KMS-11 (cell line): ENCODE data around the gene ZNF793.

Source experiments
- H2AFZ ChIP-seq: fragments of 200-600 bp; sonication (generic); 2 replicates; pipeline ENCODE4 v1.6.1; 2016; ENCODE audit warnings: antibody characterized with exemption, mixed run types, low read depth
- H3K27ac ChIP-seq: fragments of 200-600 bp; sonication (generic); 2 replicates; pipeline ENCODE4 v1.6.1; 2016; ENCODE audit warnings: mild to moderate bottlenecking, mixed run types
- H3K27me3 ChIP-seq: fragments of 200-600 bp; sonication (generic); 2 replicates; pipeline ENCODE4 v1.6.1; 2017; ENCODE audit warnings: mild to moderate bottlenecking, low read depth, mixed run types, moderate library complexity; ENCODE audit not compliant: insufficient read depth
- H3K36me3 ChIP-seq: fragments of 200-600 bp; sonication (generic); 2 replicates; pipeline ENCODE4 v1.6.1; 2017; ENCODE audit warnings: mild to moderate bottlenecking, mixed run types; ENCODE audit not compliant: insufficient read depth
- H3K4me1 ChIP-seq: fragments of 200-600 bp; sonication (generic); 2 replicates; pipeline ENCODE4 v1.6.1; 2016; ENCODE audit warnings: mild to moderate bottlenecking, low read depth, mixed run types; ENCODE audit not compliant: poor library complexity, severe bottlenecking
- H3K4me2 ChIP-seq: fragments of 200-600 bp; sonication (generic); 2 replicates; pipeline ENCODE4 v1.7.0; 2016; ENCODE audit warnings: mild to moderate bottlenecking, mixed run types
- H3K4me3 ChIP-seq: fragments of 200-600 bp; sonication (generic); IDR thresholded peaks from 2 replicates; pipeline ENCODE4 v1.6.1; 2017; ENCODE audit warnings: low read depth, low read length, mixed read lengths; ENCODE audit not compliant: insufficient read depth
- H3K79me2 ChIP-seq: fragments of 200-600 bp; sonication (generic); 2 replicates; pipeline ENCODE4 v1.6.1; 2016; ENCODE audit warnings: low read depth, mixed run types; ENCODE audit not compliant: insufficient read depth
- H3K9ac ChIP-seq: fragments of 200-600 bp; sonication (generic); 2 replicates; pipeline ENCODE4 v1.6.1; 2016; ENCODE audit warnings: mild to moderate bottlenecking, mixed run types
- H4K20me1 ChIP-seq: fragments of 200-600 bp; sonication (generic); 2 replicates; pipeline ENCODE4 v1.6.1; 2016; ENCODE audit warnings: mild to moderate bottlenecking, mixed run types; ENCODE audit not compliant: insufficient read depth
- TF ChIP-seq, protein P1 (sequence below): fragments of 200-600 bp; sonication (generic); conservative IDR thresholded peaks from 2 replicates; pipeline ENCODE4 v1.6.1; 2017; ENCODE audit warnings: low read depth, mild to moderate bottlenecking, antibody characterized with exemption, low read length, moderate library complexity, mixed read lengths

Gene ZNF793

DNA sequence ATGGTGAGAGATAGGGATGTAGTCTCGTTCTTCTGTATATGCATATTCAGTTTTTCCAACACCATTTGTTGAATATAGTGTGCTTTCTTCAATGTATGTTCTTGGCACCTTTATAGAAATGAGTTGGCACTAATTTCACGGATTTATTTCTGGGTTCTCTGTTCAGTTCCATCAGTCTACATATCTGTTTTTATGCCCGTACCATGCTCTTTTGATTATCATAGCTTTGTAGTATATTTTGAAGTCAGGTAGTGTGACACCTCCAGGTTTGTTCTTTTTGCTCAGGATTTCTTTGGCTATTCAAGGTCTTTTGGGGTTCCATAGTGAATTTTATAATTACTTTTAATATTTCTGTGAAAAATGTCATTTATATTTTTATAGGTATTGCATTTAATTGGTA is 14.5 kb upstream of the ZNF793 start:
- no peak overlapping the region for H3K4me3 ChIP-seq
- TF ChIP-seq, protein P1, sequence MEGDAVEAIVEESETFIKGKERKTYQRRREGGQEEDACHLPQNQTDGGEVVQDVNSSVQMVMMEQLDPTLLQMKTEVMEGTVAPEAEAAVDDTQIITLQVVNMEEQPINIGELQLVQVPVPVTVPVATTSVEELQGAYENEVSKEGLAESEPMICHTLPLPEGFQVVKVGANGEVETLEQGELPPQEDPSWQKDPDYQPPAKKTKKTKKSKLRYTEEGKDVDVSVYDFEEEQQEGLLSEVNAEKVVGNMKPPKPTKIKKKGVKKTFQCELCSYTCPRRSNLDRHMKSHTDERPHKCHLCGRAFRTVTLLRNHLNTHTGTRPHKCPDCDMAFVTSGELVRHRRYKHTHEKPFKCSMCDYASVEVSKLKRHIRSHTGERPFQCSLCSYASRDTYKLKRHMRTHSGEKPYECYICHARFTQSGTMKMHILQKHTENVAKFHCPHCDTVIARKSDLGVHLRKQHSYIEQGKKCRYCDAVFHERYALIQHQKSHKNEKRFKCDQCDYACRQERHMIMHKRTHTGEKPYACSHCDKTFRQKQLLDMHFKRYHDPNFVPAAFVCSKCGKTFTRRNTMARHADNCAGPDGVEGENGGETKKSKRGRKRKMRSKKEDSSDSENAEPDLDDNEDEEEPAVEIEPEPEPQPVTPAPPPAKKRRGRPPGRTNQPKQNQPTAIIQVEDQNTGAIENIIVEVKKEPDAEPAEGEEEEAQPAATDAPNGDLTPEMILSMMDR, result no peak
- no peaks in the 10 kb centered on the region for H3K4me1 ChIP-seq
- no peaks in the 10 kb centered on the region for H3K27me3 ChIP-seq
- no peak overlapping the region for H3K9ac ChIP-seq
- no peaks in the 10 kb centered on the region for H3K79me2 ChIP-seq
- H4K20me1 ChIP-seq, result no peaks in the 10 kb centered on the region
- H3K4me2 ChIP-seq, result no peak overlapping the region
- H3K27ac ChIP-seq, result no peak overlapping the region
- no peak overlapping the region for H2AFZ ChIP-seq
- H3K36me3 ChIP-seq, result no peaks in the 10 kb centered on the region

DNA sequence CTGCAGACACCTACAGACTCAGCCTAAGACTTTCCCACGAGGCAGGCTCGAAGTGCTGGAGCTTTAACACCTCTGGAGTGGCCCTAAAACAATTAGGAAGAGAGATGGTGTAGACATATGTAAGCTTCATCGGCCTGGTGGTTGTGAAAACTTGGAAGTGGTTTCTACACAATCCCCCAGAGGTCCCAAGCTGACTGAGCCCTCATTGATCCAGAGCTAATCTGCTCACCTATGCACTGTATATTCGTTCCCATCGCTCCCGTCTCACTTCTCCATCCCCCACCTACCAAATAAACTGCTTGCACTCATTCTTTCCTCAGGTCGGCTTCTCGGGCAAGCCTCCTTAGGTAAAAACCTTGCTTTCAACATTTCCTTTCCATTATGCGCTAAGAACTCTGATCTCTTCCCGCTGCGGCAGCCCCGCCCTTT is 767 bp upstream of the ZNF793 start:
- no peaks in the 10 kb centered on the region for H3K36me3 ChIP-seq
- H2AFZ ChIP-seq, result no peak overlapping the region
- no peaks in the 10 kb centered on the region for H4K20me1 ChIP-seq
- H3K9ac ChIP-seq, result no peak overlapping the region
- TF ChIP-seq, protein P1, result no peak
- H3K27ac ChIP-seq, result no peak overlapping the region
- H3K4me2 ChIP-seq, result no peak overlapping the region
- H3K79me2 ChIP-seq, result no peaks in the 10 kb centered on the region
- no peaks in the 10 kb centered on the region for H3K4me1 ChIP-seq
- no peaks in the 10 kb centered on the region for H3K27me3 ChIP-seq
- no peak overlapping the region for H3K4me3 ChIP-seq

DNA sequence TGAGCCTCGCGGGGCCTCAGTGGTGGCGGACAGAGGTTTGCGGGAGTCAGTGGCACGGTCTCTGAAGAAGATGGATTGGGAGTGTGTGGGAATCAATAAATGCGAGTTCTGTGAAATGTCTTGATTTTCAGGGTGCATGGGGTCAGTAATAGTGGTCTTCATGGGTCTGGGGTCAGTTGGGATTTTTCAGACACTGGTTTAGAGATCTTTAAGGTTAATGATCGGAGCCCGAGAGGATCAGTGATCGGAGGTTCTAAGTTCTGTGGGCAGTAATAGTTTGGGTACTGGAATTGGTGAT is 377 bp downstream of the ZNF793 start:
- no peaks in the 10 kb centered on the region for H3K36me3 ChIP-seq
- H3K4me2 ChIP-seq, result no peak overlapping the region
- TF ChIP-seq, protein P1, result no peak
- no peak overlapping the region for H3K27ac ChIP-seq
- H3K79me2 ChIP-seq, result no peaks in the 10 kb centered on the region
- H2AFZ ChIP-seq, result no peak overlapping the region
- H4K20me1 ChIP-seq, result no peaks in the 10 kb centered on the region
- no peak overlapping the region for H3K9ac ChIP-seq
- H3K27me3 ChIP-seq, result no peaks in the 10 kb centered on the region
- no peaks in the 10 kb centered on the region for H3K4me1 ChIP-seq
- H3K4me3 ChIP-seq, result no peak overlapping the region

DNA sequence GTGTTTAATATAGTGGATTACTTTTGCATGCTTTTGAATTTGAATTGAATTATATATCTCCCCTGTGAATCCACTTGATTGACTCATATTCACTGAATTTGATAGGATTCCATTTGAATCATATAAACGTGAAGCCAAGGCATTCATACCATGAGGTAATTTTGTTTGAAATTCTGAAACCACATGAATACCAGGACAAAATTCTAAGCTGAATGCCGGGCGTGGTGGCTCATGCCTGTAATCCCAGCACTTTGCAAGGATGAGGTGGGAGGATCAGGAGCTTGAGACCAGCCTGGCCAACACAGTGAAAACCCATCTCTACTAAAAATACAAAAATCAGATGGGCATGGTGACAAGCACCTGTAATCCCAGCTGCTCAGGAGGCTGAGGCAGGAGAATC is 4.4 kb downstream of the ZNF793 start:
- no peak overlapping the region for H2AFZ ChIP-seq
- H3K4me1 ChIP-seq, result no peaks in the 10 kb centered on the region
- H3K4me3 ChIP-seq, result no peak overlapping the region
- H4K20me1 ChIP-seq, result no peaks in the 10 kb centered on the region
- H3K27ac ChIP-seq, result no peak overlapping the region
- no peaks in the 10 kb centered on the region for H3K27me3 ChIP-seq
- H3K4me2 ChIP-seq, result no peak overlapping the region
- H3K79me2 ChIP-seq, result no peaks in the 10 kb centered on the region
- no peak overlapping the region for H3K9ac ChIP-seq
- TF ChIP-seq, protein P1, result no peak
- no peaks in the 10 kb centered on the region for H3K36me3 ChIP-seq

DNA sequence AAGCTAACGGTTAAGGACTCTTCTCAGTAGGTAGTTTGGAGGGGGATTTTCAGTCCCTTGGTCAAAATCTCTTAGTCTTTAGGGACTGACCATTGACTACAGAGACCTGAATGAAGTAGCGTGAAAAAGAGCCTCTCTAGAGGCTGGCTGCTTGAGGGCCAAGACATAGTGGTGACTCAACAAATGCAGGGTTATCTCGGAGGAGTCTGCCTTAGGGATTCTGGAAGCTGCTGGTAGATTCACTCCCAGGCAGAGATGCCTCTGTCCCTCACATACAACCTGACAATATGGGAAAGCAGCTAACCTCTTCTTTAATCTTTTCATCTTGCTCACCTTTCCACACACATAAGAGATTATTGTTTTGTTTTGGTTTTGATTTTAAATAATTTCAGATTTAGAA is 5.1 kb downstream of the ZNF793 start:
- H3K27ac ChIP-seq, result no peak overlapping the region
- H3K79me2 ChIP-seq, result no peaks in the 10 kb centered on the region
- H2AFZ ChIP-seq, result no peak overlapping the region
- H3K4me3 ChIP-seq, result no peak overlapping the region
- no peaks in the 10 kb centered on the region for H3K36me3 ChIP-seq
- H3K4me1 ChIP-seq, result no peaks in the 10 kb centered on the region
- no peak overlapping the region for H3K9ac ChIP-seq
- H4K20me1 ChIP-seq, result no peaks in the 10 kb centered on the region
- no peak overlapping the region for H3K4me2 ChIP-seq
- TF ChIP-seq, protein P1, result no peak
- no peaks in the 10 kb centered on the region for H3K27me3 ChIP-seq
